Activated T-helper 17 cell treated with anti-CD3 and anti-CD28 coated beads, Interleukin-2, amount 50 U/mL, for 72 hours (primary cell): ENCODE data around the gene DCLK1. TPM values are rescaled to one million over a fixed set of nuclear protein-coding genes. Genes with fewer than 3 reads are reported as not detected.

Experiments
- ATAC-seq: fragments of 150-1000 bp; cut with Tn5 transposase; replicated peaks from 2 replicates; pipeline ENCODE4 v1.10.0; 2021; ENCODE audit warnings: mild to moderate bottlenecking, moderate library complexity
- H3K27ac Mint-ChIP-seq: one replicate; pipeline ENCODE4 v1.8.0; 2022; ENCODE audit warnings: mixed read lengths
- H3K27me3 Mint-ChIP-seq: one replicate; pipeline ENCODE4 v1.8.0; 2022; ENCODE audit warnings: mixed read lengths
- H3K36me3 Mint-ChIP-seq: one replicate; pipeline ENCODE4 v1.8.0; 2022; ENCODE audit warnings: low read depth, mild to moderate bottlenecking, mixed read lengths
- H3K4me1 Mint-ChIP-seq: one replicate; pipeline ENCODE4 v1.8.0; 2022; ENCODE audit warnings: mixed read lengths
- H3K4me3 Mint-ChIP-seq: one replicate; pipeline ENCODE4 v1.8.0; 2022; ENCODE audit warnings: mild to moderate bottlenecking, mixed read lengths
- H3K9me3 Mint-ChIP-seq: one replicate; pipeline ENCODE4 v1.8.0; 2022; ENCODE audit warnings: mixed read lengths
- total RNA-seq, 2 donors: library from RNA; stranded (reverse); gene quantifications; one replicate each; pipeline ENCODE4 v1.2.3, GENCODE V29; 2022

Gene DCLK1
- total RNA-seq, 2 donors from 2014 or later: not detected

- Mint-ChIP-seq H3K27ac (no peak overlapping the region), H3K4me3 (no peak overlapping the region), H3K27me3 (no peaks in the 10 kb centered on the region), H3K4me1 (no peaks in the 10 kb centered on the region), H3K36me3 (no peaks in the 10 kb centered on the region), H3K9me3 (no peaks in the 10 kb centered on the region)
- ATAC-seq: no peak
These were observed 238.1 kb downstream of the DCLK1 start for GRCh38 chr13:35892837-35893814.

- no peak for ATAC-seq
- Mint-ChIP-seq H3K4me1 (no peaks in the 10 kb centered on the region), H3K36me3 (no peaks in the 10 kb centered on the region), H3K9me3 (no peaks in the 10 kb centered on the region), H3K4me3 (no peak overlapping the region), H3K27me3 (no peaks in the 10 kb centered on the region), H3K27ac (no peak overlapping the region)
These were observed 239.4 kb downstream of the DCLK1 start for GRCh38 chr13:35891507-35892441.

- Mint-ChIP-seq H3K4me3 (no peak overlapping the region), H3K9me3 (no peaks in the 10 kb centered on the region), H3K36me3 (no peaks in the 10 kb centered on the region), H3K27me3 (no peaks in the 10 kb centered on the region), H3K4me1 (no peaks in the 10 kb centered on the region), H3K27ac (no peak overlapping the region)
- ATAC-seq: no peak
These were observed 241.6 kb downstream of the DCLK1 start for GRCh38 chr13:35889560-35889959.

DNA sequence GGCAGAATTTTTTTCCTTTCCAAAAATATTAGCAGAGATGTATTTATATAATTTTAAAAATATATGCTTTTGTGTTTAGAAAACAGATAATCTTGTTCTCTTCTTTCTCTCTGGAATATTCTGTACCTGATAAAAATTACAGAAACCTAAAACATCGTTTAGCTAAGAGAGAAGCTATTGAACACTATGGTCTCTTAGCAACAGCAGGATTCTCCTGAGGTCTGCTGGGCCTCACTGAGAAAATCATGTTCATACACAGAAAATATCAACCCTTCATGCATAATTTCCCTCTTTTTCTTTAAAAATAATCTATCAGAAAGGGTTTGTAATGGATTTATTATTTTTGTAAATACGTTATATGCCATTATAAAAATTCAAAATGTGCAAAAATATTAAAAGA lies 242.2 kb downstream of the DCLK1 start:
- Mint-ChIP-seq H3K9me3 (no peaks in the 10 kb centered on the region), H3K4me1 (no peaks in the 10 kb centered on the region), H3K27ac (no peak overlapping the region), H3K4me3 (no peak overlapping the region), H3K27me3 (no peaks in the 10 kb centered on the region), H3K36me3 (no peaks in the 10 kb centered on the region)
- no peak for ATAC-seq

GRCh38 chr13:35888457-35888883 lies 242.7 kb downstream of the DCLK1 start:
- Mint-ChIP-seq H3K27me3 (no peaks in the 10 kb centered on the region), H3K36me3 (no peaks in the 10 kb centered on the region), H3K27ac (no peak overlapping the region), H3K9me3 (no peaks in the 10 kb centered on the region), H3K4me3 (no peak overlapping the region), H3K4me1 (no peaks in the 10 kb centered on the region)
- no peak for ATAC-seq

DNA sequence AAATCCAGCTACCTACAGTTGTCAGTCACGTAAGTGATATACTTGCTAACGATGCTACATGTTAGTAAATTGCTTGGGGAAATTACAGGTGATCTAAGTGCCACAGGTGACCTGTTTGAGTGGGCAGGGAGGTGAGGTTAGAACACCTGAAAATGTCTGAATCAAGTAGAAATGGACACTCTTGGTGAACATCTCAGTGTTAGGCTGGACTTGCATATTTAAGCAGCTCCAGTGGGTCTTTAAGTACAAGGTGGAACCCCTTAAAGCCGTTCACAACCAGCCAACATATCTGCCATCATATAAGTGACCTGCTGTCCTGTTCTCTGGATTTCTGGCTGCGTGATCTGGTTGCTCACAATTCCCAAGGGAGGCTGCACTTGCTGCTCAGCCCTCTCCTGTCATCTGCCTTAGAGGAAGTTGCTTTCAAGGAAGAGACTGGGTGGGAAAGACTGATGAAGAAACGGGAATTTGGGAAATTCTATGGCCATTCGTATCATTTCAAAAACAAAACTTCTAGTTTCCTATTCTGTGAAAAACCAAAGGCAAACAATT lies 244.0 kb downstream of the DCLK1 start:
- Mint-ChIP-seq H3K4me1 (no peaks in the 10 kb centered on the region), H3K27me3 (no peaks in the 10 kb centered on the region), H3K27ac (no peak overlapping the region), H3K36me3 (no peaks in the 10 kb centered on the region), H3K9me3 (no peaks in the 10 kb centered on the region), H3K4me3 (no peak overlapping the region)
- ATAC-seq: no peak

DNA sequence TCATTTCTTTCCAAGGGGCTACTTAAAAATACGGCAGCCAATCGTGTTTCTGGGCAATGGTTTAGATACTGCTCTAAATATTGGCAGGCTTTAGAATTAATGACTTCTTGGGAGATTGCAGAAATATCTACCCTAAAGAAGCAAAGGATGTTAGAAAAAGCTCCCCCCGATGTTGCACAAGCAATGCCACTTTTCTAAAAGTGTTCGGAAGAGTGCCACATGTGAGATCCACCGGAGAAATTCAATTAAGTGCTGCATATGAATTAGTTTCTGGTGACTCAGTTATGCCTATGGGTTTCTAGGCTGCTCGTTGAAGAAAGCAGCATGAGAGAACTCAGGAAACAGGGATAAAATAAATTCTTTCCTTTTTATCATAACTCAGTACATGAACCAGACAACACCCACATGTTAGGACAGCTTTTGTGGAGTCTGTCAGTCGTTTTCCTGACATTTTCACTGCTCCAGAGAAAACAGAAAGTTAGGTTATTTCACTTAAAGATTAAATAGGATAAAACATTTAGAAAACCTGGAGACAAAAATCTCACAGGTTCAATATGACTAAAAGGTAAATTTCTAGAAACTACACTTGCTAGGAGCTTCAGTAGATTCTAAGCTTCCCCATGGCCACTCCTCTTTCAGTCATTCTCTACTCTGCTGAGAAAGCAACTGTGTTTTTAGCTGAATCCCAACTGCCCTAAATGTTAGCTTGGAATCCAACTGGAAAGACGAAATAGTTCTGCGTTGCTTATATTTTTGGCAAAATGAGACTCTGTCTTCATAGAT lies 244.7 kb downstream of the DCLK1 start:
- no peak overlapping the region for H3K27ac Mint-ChIP-seq
- no peaks in the 10 kb centered on the region for H3K36me3 Mint-ChIP-seq
- no peaks in the 10 kb centered on the region for H3K9me3 Mint-ChIP-seq
- H3K27me3 Mint-ChIP-seq: no peaks in the 10 kb centered on the region
- ATAC-seq: no peak
- no peaks in the 10 kb centered on the region for H3K4me1 Mint-ChIP-seq
- no peak overlapping the region for H3K4me3 Mint-ChIP-seq

DNA sequence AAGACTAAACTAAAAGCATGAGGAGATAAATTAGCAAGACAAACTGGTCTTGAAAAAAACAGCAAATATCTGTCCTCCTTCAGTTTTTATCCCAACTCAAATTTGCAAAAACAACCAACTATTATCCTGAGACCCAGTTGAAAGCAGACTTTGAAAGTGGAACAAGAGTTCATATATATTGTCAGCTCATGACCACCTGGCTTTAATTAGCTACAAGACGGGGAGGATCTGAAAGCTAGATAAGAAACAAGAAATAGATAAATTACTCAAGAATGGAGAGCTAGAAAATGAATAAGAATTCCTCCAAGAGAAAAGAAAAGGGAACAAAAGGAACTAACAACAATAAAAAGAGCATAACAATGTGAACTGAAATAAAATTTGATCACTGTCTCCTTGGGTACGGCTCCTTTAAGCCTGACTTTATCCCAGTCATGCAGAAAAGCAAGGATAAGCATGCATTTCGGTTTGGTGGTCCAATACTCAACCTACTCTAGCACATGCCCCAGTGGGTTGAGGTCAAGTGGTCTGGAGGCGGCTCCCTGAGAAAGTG lies 246.9 kb downstream of the DCLK1 start:
- Mint-ChIP-seq H3K36me3 (no peaks in the 10 kb centered on the region), H3K4me3 (no peak overlapping the region), H3K9me3 (no peaks in the 10 kb centered on the region), H3K27ac (no peak overlapping the region), H3K27me3 (no peaks in the 10 kb centered on the region), H3K4me1 (no peaks in the 10 kb centered on the region)
- no peak for ATAC-seq

DNA sequence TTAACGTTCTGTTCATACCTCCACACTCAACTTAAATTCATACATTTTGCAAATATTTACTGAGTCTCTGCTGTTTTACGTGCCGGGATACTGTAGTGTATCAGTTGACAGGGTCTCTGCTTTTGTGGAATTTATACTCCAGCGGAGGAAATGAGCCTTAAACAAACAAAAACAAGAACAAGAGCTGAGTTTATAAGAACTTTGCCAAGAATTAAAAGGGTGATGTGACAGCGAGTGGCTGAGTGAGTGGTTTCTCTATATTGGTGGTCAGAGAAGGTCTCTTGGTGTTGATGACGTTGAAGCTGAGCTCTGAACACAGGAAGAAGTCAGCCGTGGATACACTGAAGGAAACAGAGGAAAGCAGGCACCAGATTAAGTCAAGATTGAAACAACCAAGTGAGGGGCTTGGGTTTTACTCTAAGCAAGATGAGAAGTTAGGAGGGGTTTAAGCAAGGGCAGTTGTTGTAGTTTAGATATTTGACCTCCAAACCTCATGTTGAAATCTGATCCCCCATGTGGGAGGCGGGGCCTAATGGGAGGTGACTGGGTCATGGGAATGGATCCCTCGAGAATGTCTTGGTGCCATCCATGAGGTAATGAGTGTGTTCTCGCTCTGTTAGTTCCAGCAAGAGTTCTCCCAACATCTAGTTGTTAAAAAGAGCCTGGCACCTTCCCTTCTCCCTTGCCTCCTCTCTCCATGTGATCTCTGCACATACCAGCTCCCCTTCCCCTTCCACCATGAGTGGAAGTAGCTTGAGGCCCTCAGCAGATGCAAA lies 248.3 kb downstream of the DCLK1 start:
- Mint-ChIP-seq H3K9me3 (no peaks in the 10 kb centered on the region), H3K4me3 (no peak overlapping the region), H3K4me1 (no peaks in the 10 kb centered on the region), H3K27me3 (no peaks in the 10 kb centered on the region), H3K27ac (no peak overlapping the region), H3K36me3 (no peaks in the 10 kb centered on the region)
- no peak for ATAC-seq

DNA sequence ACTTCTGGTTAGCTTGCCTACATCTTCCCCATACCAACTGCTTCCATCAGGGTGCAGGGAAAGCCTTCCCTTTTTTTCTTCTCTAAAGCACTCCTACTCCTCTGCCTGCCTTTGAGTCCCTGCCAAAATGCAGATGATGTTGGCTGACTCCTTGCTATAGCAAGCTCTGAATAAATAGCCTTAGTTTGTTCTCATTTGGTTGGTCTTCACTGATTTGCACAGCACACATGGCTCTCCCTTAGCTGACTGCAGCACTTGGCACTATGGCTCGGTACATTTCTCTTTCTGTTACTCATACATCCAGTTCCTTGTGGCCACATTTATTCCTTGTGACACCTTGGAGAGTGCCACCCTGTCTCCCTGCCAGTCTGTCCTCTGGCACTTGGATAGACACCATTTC lies 249.8 kb downstream of the DCLK1 start:
- no peaks in the 10 kb centered on the region for H3K27me3 Mint-ChIP-seq
- H3K36me3 Mint-ChIP-seq: no peaks in the 10 kb centered on the region
- no peak for ATAC-seq
- no peak overlapping the region for H3K4me3 Mint-ChIP-seq
- H3K9me3 Mint-ChIP-seq: no peaks in the 10 kb centered on the region
- no peaks in the 10 kb centered on the region for H3K4me1 Mint-ChIP-seq
- H3K27ac Mint-ChIP-seq: no peak overlapping the region

- H3K4me3 Mint-ChIP-seq: no peak overlapping the region
- H3K27me3 Mint-ChIP-seq: no peaks in the 10 kb centered on the region
- H3K27ac Mint-ChIP-seq: no peak overlapping the region
- ATAC-seq: no peak
- H3K36me3 Mint-ChIP-seq: no peaks in the 10 kb centered on the region
- peaks cover 6% of the 10 kb centered on the region for H3K9me3 Mint-ChIP-seq
- H3K4me1 Mint-ChIP-seq: no peaks in the 10 kb centered on the region
These were observed 252.1 kb downstream of the DCLK1 start for GRCh38 chr13:35879111-35879510.

GRCh38 chr13:35876601-35877000 lies 254.6 kb downstream of the DCLK1 start:
- no peaks in the 10 kb centered on the region for H3K27me3 Mint-ChIP-seq
- ATAC-seq: no peak
- no peaks in the 10 kb centered on the region for H3K36me3 Mint-ChIP-seq
- no peak overlapping the region for H3K4me3 Mint-ChIP-seq
- H3K9me3 Mint-ChIP-seq: peaks cover 6% of the 10 kb centered on the region
- H3K4me1 Mint-ChIP-seq: no peaks in the 10 kb centered on the region
- H3K27ac Mint-ChIP-seq: no peak overlapping the region

DNA sequence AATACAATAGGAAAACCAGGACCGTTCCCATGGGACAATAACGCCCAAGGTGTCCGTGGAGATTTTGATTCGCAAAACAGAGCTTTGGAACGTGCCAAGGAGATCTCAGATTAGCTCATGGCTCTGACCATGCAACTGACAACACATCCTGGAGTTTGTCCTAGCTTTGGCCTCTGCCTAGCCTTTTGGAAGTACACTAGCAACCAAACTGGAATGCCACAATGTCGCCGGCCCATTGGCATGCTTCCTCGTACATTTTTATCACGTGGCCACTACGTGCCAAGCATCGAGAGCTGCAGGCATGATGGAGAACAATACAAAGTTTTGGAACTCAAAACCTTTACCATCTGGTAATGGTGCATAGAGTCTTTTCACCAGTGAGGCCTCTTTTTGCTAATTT lies 256.5 kb downstream of the DCLK1 start:
- H3K9me3 Mint-ChIP-seq: peaks cover 6% of the 10 kb centered on the region
- H3K27me3 Mint-ChIP-seq: no peaks in the 10 kb centered on the region
- H3K4me3 Mint-ChIP-seq: no peak overlapping the region
- no peak for ATAC-seq
- H3K27ac Mint-ChIP-seq: no peak overlapping the region
- H3K36me3 Mint-ChIP-seq: no peaks in the 10 kb centered on the region
- H3K4me1 Mint-ChIP-seq: no peaks in the 10 kb centered on the region
